ENCODE data around the gene FBXO7. TPM values are rescaled to one million over a fixed set of nuclear protein-coding genes. Genes with fewer than 3 reads are reported as not detected.

The FBXO7 gene
- total RNA-seq, 1 experiment from 2014 or later: 47.8 TPM

DNA sequence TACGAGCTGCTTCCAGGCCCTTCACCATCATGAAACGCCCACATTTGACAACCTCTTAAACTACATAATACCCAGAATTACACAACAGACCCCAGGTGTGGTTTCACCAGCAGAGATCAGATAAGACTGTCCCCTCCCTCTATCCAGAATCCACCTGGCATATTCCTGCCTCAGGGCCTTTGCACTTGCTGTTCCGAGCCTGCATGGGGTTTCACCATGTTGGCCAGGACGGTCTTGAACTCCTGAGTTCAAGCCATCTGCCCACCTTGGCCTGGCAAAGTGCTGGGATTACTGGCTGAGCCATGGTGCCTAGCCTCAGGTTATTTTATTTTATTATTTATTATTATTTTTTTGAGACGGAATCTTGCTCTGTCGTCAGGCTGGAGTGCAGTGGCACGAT is 73.4 kb downstream of the FBXO7 start:
- Histone ChIP-seq H3K4ac (ENCODE audit: low read depth, low read length) (no peak overlapping the region), H3K23me2 (ENCODE audit: insufficient read length, low read depth, low read length, poor library complexity, severe bottlenecking) (no peaks in the 10 kb centered on the region), H2AFZ (ENCODE audit: low read length) (no peak overlapping the region), H3K27ac (ENCODE audit: insufficient read length, low read depth, low read length) (no peak overlapping the region), H2BK120ac (ENCODE audit: low read depth, low read length, poor library complexity, severe bottlenecking) (no peak overlapping the region), H2BK5ac (ENCODE audit: insufficient read length, low read length) (no peak overlapping the region), H4K91ac (ENCODE audit: insufficient read length, low read depth, low read length) (no peak overlapping the region), H3K79me1 (ENCODE audit: insufficient read depth, low read depth, low read length, poor library complexity, severe bottlenecking) (no peaks in the 10 kb centered on the region), H3K9me3 (ENCODE audit: control insufficient read depth, low read depth, low read length) (no peaks in the 10 kb centered on the region), H3K4me1 (ENCODE audit: insufficient read depth, low read length) (no peaks in the 10 kb centered on the region), H4K5ac (ENCODE audit: insufficient read length, low read depth, low read length) (no peak overlapping the region), H4K20me1 (ENCODE audit: control insufficient read depth, insufficient read depth, insufficient read length) (no peaks in the 10 kb centered on the region), H2AK5ac (ENCODE audit: insufficient read length, low read length) (no peak overlapping the region), H3K79me2 (ENCODE audit: insufficient read depth, low read length) (no peaks in the 10 kb centered on the region), H4K8ac (replicated peaks; ENCODE audit: insufficient read length, low read depth, low read length) (no peak overlapping the region), H2BK15ac (ENCODE audit: low read depth, low read length) (no peak overlapping the region), H3K18ac (ENCODE audit: insufficient read length, low read depth, low read length) (no peak overlapping the region), H3K27me3 (ENCODE audit: insufficient read depth, low read length) (no peaks in the 10 kb centered on the region), H3T11ph (ENCODE audit: low read length) (no peak overlapping the region), H2BK20ac (ENCODE audit: low read depth, low read length, poor library complexity, severe bottlenecking) (no peak overlapping the region), H3K56ac (ENCODE audit: insufficient read length, low read depth, low read length) (no peak overlapping the region), H3K23ac (ENCODE audit: insufficient read length, low read depth, low read length) (no peak overlapping the region), H3K14ac (ENCODE audit: insufficient read depth, low read length) (no peak overlapping the region), H3K4me2 (ENCODE audit: insufficient read depth, insufficient read length, low read length) (no peak overlapping the region), H3K9ac (ENCODE audit: extremely low read depth, insufficient read length, low read length) (no peak overlapping the region), H2BK12ac (ENCODE audit: insufficient read length, low read depth, low read length) (no peak overlapping the region)
- H3K27me3 Mint-ChIP-seq (ENCODE audit: low read depth): peaks cover 11% of the 10 kb centered on the region
- no peak overlapping the region for H3K4me3 Mint-ChIP-seq
- DNase-seq: no peak
- H3K36me3 Mint-ChIP-seq (ENCODE audit: insufficient read depth in 1 of 3, low read depth in 3 of 3): peaks cover 0 to 3% (median 0%) of the 10 kb centered on the region in 3 experiments; a peak in 2 of 7 replicates
- no peak overlapping the region for H3K27ac Mint-ChIP-seq
- TF ChIP-seq, protein P1, sequence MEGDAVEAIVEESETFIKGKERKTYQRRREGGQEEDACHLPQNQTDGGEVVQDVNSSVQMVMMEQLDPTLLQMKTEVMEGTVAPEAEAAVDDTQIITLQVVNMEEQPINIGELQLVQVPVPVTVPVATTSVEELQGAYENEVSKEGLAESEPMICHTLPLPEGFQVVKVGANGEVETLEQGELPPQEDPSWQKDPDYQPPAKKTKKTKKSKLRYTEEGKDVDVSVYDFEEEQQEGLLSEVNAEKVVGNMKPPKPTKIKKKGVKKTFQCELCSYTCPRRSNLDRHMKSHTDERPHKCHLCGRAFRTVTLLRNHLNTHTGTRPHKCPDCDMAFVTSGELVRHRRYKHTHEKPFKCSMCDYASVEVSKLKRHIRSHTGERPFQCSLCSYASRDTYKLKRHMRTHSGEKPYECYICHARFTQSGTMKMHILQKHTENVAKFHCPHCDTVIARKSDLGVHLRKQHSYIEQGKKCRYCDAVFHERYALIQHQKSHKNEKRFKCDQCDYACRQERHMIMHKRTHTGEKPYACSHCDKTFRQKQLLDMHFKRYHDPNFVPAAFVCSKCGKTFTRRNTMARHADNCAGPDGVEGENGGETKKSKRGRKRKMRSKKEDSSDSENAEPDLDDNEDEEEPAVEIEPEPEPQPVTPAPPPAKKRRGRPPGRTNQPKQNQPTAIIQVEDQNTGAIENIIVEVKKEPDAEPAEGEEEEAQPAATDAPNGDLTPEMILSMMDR (conservative IDR thresholded peaks at IDR 0.05): no peak
- peaks cover 0 to 3% of the 10 kb centered on the region in 2 experiments; a peak in 1 of 5 replicates for H3K9me3 Mint-ChIP-seq
- no peaks in the 10 kb centered on the region for H3K4me1 Mint-ChIP-seq
- WGBS (ENCODE audit: extremely low coverage, insufficient read length, low lambda C conversion rate): no CpG with 5 or more reads among the region's 7 CpGs

Other genes with a start within 250 kb of the FBXO7 start
- not detected in 2 replicates for gene SLC5A4, start 219.5 kb upstream of the FBXO7 start, total RNA-seq (2021)
- gene RFPL3, start 116.9 kb upstream of the FBXO7 start, total RNA-seq (2021): not detected in 2 replicates
- gene RTCB, start 62.6 kb upstream of the FBXO7 start, total RNA-seq (2021): 100.0 and 101 TPM in 2 replicates
- not detected in 2 replicates for gene BPIFC, start 10.4 kb upstream of the FBXO7 start, total RNA-seq (2021)

Data from H9 (cell line).